Measurements from ENCODE around the gene DEFB114.

DEFB114 gene

GRCh38 chr6:49915035-49915434, 48.9 kb downstream of the DEFB114 start:
- no peaks in the 10 kb centered on the region for H3K4me1 ChIP-seq
- no peak overlapping the region for H3K27ac ChIP-seq
- H3K9me3 ChIP-seq = no peaks in the 10 kb centered on the region
- H3K36me3 ChIP-seq = no peaks in the 10 kb centered on the region
- no peaks in the 10 kb centered on the region for H4K20me1 ChIP-seq
- H3K4me3 ChIP-seq = no peak overlapping the region
- TF ChIP-seq Cebpa-rat (IDR thresholded peaks at IDR 0.05) = no peak
- no peaks in the 10 kb centered on the region for H3K27me3 ChIP-seq
- no peak overlapping the region for H3K9ac ChIP-seq
- H3K4me2 ChIP-seq = no peak overlapping the region

GRCh38 chr6:49913636-49914375, 50.2 kb downstream of the DEFB114 start:
- no peaks in the 10 kb centered on the region for H4K20me1 ChIP-seq

GRCh38 chr6:49912196-49912595, 51.8 kb downstream of the DEFB114 start:
- no peak overlapping the region for H3K4me2 ChIP-seq
- no peaks in the 10 kb centered on the region for H3K36me3 ChIP-seq
- H3K4me1 ChIP-seq = no peaks in the 10 kb centered on the region
- no peaks in the 10 kb centered on the region for H3K9me3 ChIP-seq
- H3K4me3 ChIP-seq = no peak overlapping the region
- TF ChIP-seq Cebpa-rat (IDR thresholded peaks at IDR 0.05) = no peak
- H4K20me1 ChIP-seq = no peaks in the 10 kb centered on the region
- H3K9ac ChIP-seq = no peak overlapping the region
- H3K27ac ChIP-seq = no peak overlapping the region
- no peaks in the 10 kb centered on the region for H3K27me3 ChIP-seq

More at GRCh38 chr6:49913636-49914375, 50.2 kb downstream of the DEFB114 start:
- Histone ChIP-seq H3K27ac (no peak overlapping the region), H3K27me3 (no peaks in the 10 kb centered on the region), H3K9me3 (no peaks in the 10 kb centered on the region), H3K4me3 (no peak overlapping the region), H3K9ac (no peak overlapping the region), H3K4me1 (no peaks in the 10 kb centered on the region), H3K36me3 (no peaks in the 10 kb centered on the region), H3K4me2 (no peak overlapping the region)
- TF ChIP-seq Cebpa-rat (IDR thresholded peaks at IDR 0.05) = no peak

DNA sequence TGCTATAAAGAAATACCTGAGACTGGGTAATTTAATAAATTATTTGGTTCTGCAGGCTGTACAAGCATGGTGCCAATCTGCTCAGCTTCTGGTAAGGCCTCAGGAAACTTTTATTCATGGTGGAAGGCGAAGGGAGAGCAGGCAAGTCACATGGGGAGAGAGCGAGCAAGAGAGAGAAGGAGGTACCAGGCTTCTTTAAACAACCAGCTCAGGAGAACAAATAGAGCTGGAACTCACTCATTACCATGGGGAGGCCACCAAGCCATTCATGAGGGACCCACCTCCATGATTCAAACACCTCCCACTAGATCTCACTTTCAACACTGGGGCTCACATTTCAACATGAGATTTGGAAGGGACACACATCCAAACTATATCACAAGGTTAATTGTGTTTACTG, 52.7 kb downstream of the DEFB114 start:
- H3K36me3 ChIP-seq = no peaks in the 10 kb centered on the region
- H3K4me2 ChIP-seq = no peak overlapping the region
- H3K27me3 ChIP-seq = no peaks in the 10 kb centered on the region
- H3K4me1 ChIP-seq = no peaks in the 10 kb centered on the region
- TF ChIP-seq Cebpa-rat (IDR thresholded peaks at IDR 0.05) = no peak
- no peaks in the 10 kb centered on the region for H3K9me3 ChIP-seq
- no peak overlapping the region for H3K27ac ChIP-seq
- no peaks in the 10 kb centered on the region for H4K20me1 ChIP-seq
- H3K9ac ChIP-seq = no peak overlapping the region
- no peak overlapping the region for H3K4me3 ChIP-seq

All from BLaER1 (cell line).